Lung microvascular endothelial cell (primary cell): ENCODE results near the gene CHRNA1. TPM values are rescaled to one million over a fixed set of nuclear protein-coding genes. Genes with fewer than 3 reads are reported as not detected.

Source experiments
- DNase-seq, 2 donors: peaks; one replicate each; pipeline versions ENCODE4 v3.0.0 to v3.0.0-alpha.2; 2010; ENCODE audit warnings: low read depth in 2 of 2
- total RNA-seq: library from RNA; depleted of rRNA; stranded (reverse); fragments of >200 nt; gene quantifications from 2 replicates; pipeline ENCODE4 v1.2.1, GENCODE V29; 2014

The CHRNA1 gene
- total RNA-seq, 1 donor from 2014 or later, result 0.40 TPM

- peak in 1 of 2 donors; percentile 68 for DNase-seq
These were observed 2.4 kb downstream of the CHRNA1 start for GRCh38 chr2:174761837-174762236.

- no peak for DNase-seq
These were observed 3.3 kb downstream of the CHRNA1 start for GRCh38 chr2:174760845-174761473.

- no peak for DNase-seq
These were observed 4.7 kb downstream of the CHRNA1 start for GRCh38 chr2:174759381-174760065.

GRCh38 chr2:174756743-174757142 is 7.5 kb downstream of the CHRNA1 start:
- no peak for DNase-seq

DNA sequence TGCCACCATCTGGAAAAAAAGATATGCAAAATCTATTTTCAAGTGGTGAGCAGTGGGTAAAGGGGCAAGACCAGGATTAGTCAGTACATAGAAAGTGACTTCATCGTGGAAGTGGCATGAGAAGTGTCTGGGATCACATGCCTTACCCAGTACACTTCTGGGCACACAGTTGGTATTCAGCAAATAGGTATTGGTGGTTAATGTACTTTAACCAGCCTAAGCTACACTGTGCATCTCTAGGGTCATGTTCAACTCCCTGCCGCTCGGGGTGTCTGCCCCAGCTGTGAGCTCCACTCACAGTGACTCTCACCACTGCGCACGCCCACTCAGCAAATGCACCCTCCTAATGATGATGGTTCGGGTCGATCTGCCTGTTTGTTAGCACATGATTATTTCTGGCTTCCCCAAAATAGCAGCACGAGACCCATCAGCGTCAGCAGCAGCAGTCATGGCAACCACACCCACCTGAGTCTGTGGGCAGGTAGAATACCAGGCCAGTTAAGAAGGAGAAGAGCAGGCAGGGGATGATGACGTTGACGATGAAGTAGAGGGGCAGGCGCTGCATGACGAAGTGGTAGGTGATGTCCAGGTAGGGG is 11.1 kb downstream of the CHRNA1 start:
- no peak for DNase-seq

GRCh38 chr2:174752403-174753037 is 11.8 kb downstream of the CHRNA1 start:
- no peak for DNase-seq

- DNase-seq, result no peak
These were observed 13.3 kb downstream of the CHRNA1 start for GRCh38 chr2:174750923-174751441.

DNA sequence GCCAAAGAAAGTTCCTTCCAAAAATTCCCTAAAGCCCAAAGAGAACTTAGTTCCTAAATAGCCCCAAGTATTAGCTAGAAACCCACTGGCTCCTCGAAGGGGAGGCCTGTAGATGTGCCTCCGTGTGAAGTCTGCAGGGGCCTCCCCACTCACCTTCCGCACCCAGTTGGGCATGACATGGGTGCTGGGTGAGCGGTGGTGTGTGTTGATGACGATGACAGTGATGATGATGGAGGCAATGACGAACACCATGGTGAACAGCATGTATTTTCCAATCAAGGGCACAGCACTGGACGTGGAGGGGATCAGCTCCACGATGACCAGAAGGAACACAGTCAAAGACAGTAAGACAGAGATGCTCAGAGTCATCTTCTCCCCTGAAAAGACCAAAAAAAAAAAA is 14.5 kb downstream of the CHRNA1 start:
- no peak for DNase-seq

DNA sequence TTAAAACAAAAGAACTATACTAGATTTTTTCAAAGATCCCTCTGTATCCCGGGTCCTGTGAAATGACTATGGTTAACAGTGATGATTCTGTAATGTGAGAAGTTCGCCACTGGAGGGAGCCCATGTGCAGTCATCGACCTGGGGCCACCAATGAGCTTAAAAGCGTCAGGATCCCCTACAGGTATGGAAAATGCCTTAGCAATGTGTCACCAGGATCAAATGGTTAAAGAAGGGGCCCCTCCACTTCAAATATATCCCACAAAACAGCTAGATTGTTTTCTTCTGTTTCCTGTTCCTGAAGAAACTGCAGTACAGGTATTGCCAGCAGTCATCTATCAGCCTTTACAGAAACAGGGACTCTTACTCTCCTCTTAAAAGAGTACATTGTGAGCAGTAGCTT is 15.3 kb downstream of the CHRNA1 start:
- DNase-seq, result peak; percentile 55 to 74

GRCh38 chr2:174745142-174745541 is 19.1 kb downstream of the CHRNA1 start:
- no peak for DNase-seq

- no peak for DNase-seq
These were observed 20.2 kb downstream of the CHRNA1 start for GRCh38 chr2:174744111-174744510.

DNA sequence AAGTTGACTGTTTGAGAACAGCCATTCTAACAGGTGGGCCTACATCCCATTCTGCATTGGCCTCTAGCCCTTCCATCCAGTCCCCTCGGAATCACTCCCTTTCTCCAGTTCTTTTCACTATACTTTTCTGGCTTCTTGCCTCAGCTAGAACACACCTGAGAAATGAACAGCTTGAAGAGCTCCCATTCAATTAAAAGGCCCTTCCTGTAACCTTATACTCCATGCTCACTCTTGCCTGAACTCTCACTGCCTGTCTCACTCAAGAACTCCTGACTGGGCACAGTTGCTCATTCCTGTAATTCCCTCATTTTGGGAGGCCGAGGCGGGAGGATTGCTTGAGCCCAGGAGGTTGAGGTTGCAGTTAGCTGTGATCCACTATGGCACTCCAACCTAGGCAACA is 23.6 kb downstream of the CHRNA1 start:
- no peak for DNase-seq

GRCh38 chr2:174738841-174739240 is 25.4 kb downstream of the CHRNA1 start:
- no peak for DNase-seq

DNA sequence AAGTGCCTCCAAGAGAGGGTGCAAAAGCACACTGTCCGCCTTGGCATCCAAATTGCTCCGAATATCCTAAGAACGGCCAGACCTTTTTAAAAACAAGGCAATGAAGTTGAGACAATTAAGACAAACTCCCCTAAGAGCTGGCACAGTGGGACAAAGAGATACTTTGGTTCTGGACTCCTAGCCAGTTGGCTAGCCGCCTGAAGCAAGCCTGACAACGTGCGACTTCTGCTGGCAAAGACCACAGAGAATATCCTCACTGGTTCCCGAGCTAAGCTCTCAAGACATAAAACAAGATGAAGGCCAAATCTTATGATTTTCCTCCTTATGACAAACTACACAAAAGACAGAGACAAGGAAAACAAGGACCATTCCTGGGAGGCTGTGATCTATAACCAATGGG is 32.7 kb downstream of the CHRNA1 start:
- DNase-seq, result no peak

GRCh38 chr2:174730698-174731018 is 33.6 kb downstream of the CHRNA1 start:
- DNase-seq, result no peak

GRCh38 chr2:174729797-174730697 is 34.2 kb downstream of the CHRNA1 start:
- peak; percentile 5 to 14 for DNase-seq

DNA sequence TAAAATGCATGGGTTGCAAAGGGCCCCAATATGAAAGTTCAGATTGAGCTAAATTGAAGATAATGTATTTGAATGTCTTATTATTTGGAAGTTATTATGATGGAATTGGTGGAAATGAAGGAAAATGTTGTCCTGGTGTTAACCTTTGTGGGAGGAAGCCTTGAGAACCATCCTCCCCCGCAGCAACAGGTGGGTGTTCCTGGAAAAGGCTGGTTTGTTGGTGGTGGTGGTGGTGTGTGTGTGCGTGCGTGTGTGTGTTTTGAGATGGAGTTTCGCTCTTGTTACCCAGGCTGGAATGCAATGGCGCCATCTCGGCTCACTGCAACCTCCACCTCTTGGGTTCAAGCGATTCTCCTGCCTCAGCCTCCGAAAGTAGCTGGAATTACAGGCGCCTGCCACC is 36.2 kb downstream of the CHRNA1 start:
- no peak for DNase-seq

DNA sequence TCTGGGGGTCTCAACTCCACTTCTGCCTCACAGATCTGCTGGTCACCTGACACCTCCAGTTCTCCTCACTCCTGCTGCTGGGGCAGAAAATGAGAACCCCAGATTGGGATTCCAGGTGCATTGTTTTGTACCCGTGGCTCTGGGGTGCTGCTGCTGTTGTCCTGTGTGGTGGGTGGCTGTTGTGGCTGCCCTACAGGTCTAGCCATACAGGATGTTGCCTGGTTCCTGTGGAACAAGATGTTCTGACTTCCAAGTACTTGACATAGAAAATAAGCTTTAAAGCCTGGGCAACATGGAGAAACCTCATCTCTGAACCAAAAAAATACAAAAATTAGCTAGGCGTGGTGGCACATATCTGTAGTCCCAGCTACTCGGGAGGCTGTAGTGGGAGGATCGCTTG is 38.1 kb downstream of the CHRNA1 start:
- DNase-seq, result no peak

GRCh38 chr2:174722942-174723592 is 41.2 kb downstream of the CHRNA1 start:
- no peak for DNase-seq

- DNase-seq, result no peak
These were observed 45.3 kb downstream of the CHRNA1 start for GRCh38 chr2:174719016-174719415.

DNA sequence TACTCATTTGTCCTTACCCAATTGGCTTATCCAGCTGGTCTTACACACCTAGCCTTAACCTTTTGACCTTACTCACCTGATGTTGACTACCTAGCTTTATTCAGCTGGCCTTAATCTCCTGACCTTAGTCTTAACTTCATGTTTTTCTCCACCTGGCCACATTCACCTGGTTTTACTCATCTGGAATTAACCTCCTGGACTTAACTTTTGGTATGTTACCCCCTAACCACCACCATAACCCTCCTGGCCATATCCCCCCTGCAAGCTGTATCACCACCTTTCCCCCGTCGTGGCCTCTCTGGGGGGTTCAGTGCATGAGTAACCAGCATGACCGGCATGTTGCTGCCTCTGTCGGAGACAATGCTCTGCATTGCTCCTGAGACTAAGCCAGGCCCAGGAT is 45.7 kb downstream of the CHRNA1 start:
- no peak for DNase-seq
